Activated naive CD8-positive, alpha-beta T cell treated with anti-CD3 and anti-CD28 coated beads for 36 hours (primary cell): ENCODE results near the gene TRAK2. TPM values are rescaled to one million over a fixed set of nuclear protein-coding genes. Genes with fewer than 3 reads are reported as not detected.

Experiments used
- DNase-seq: peaks from one replicate; pipeline ENCODE4 v3.0.0; 2021
- H3K27ac Mint-ChIP-seq: one replicate; pipeline ENCODE4 v1.8.0; 2022; ENCODE audit warnings: mild to moderate bottlenecking, moderate library complexity, mixed read lengths
- H3K27me3 Mint-ChIP-seq: one replicate; pipeline ENCODE4 v1.8.0; 2022; ENCODE audit warnings: mild to moderate bottlenecking, mixed read lengths
- H3K36me3 Mint-ChIP-seq: one replicate; pipeline ENCODE4 v1.8.0; 2021; ENCODE audit warnings: mild to moderate bottlenecking, mixed read lengths
- H3K4me1 Mint-ChIP-seq: one replicate; pipeline ENCODE4 v1.8.0; 2021; ENCODE audit warnings: mixed read lengths
- H3K4me3 Mint-ChIP-seq: one replicate; pipeline ENCODE4 v1.8.0; 2022; ENCODE audit warnings: mild to moderate bottlenecking, moderate library complexity, mixed read lengths
- H3K9me3 Mint-ChIP-seq: one replicate; pipeline ENCODE4 v1.8.0; 2022; ENCODE audit warnings: mixed read lengths
- total RNA-seq, 2 experiments: library from RNA; stranded (reverse); gene quantifications; one replicate each; pipeline ENCODE4 v1.2.3, GENCODE V29; 2021

TRAK2 gene
- total RNA-seq, 2 experiments from 2014 or later, result 21.2 to 24.6 TPM

DNA sequence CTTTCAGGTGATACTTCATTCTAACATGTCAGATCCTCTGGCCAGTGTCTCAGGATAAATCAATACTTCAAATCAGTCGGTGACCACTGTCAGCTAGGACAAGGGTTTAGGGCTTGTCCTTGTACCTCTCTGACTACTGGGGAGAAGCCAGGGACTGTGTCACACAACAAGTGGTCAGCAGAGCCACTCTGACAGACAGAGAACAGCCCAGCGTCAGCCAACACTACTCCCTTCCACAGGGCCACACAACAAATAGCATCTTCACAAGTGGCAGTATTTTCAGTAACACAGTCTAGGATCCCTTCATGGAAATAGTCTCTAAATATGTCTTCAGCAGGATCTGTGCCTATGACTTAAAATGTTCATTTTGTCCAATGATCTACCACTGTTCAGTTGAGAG lies 108.3 kb downstream of the TRAK2 start:
- peaks cover 27% of the 10 kb centered on the region for H3K36me3 Mint-ChIP-seq

DNA sequence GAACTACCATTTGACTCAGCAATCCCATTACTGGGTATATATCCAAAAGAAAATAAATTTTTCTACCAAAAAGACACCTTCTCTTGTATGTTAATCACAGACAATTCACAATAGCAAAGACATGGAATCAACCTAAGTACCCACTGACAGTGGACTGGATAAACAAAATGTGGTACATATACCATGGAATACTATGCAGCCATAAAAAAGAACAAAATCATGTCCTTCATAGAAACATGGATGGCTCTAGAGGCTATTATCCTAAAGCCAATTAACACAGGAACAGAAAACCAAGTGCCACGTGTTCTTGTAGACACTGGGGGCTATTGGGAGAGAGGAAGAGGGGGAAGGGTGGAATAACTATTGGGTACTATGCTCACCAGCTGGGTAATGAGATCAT lies 121.8 kb downstream of the TRAK2 start:
- no peaks in the 10 kb centered on the region for H3K27me3 Mint-ChIP-seq
- H3K4me3 Mint-ChIP-seq, result no peak overlapping the region
- H3K9me3 Mint-ChIP-seq, result peaks cover 20% of the 10 kb centered on the region
- peaks cover 20% of the 10 kb centered on the region for H3K36me3 Mint-ChIP-seq
- no peak for DNase-seq
- no peaks in the 10 kb centered on the region for H3K4me1 Mint-ChIP-seq
- no peak overlapping the region for H3K27ac Mint-ChIP-seq

More for the DNA sequence above, 108.3 kb downstream of the TRAK2 start:
- H3K4me1 Mint-ChIP-seq, result no peaks in the 10 kb centered on the region
- H3K27ac Mint-ChIP-seq, result no peak overlapping the region
- DNase-seq, result no peak
- no peaks in the 10 kb centered on the region for H3K27me3 Mint-ChIP-seq
- H3K9me3 Mint-ChIP-seq, result peaks cover 1% of the 10 kb centered on the region
- no peak overlapping the region for H3K4me3 Mint-ChIP-seq

DNA sequence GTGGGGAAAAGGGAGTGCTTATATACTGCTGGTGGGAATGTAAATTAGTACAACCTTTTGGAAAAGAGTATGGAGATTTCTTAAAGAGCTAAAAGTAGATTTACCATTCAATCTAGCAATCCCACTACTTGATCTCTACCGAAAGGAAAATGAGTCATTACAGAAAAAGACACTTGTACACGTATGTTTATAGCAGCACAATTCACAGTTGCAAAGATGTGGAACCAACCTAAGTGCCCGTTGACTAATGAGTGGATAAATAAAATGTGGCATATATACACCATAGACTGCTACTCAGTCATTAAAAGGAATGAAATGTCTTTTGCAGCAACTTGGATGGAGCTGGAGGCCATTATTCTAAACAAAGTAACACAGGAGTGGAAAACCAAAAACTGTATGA lies 123.6 kb downstream of the TRAK2 start:
- no peak for DNase-seq
- Mint-ChIP-seq H3K27ac (no peak overlapping the region), H3K27me3 (no peaks in the 10 kb centered on the region), H3K9me3 (peaks cover 26% of the 10 kb centered on the region), H3K36me3 (peaks cover 30% of the 10 kb centered on the region), H3K4me3 (no peak overlapping the region), H3K4me1 (no peaks in the 10 kb centered on the region)

Other genes with a start within 250 kb of the TRAK2 start
- gene CASP8, start 190.9 kb downstream of the TRAK2 start, total RNA-seq, result 10 to 100 TPM; 36.2 to 37.9 TPM
- gene FLACC1, start 94.1 kb downstream of the TRAK2 start, total RNA-seq, result 1 to 10 TPM in 1 of 2 experiments, under 1 TPM in 1; 0.98 to 1.3 TPM
- gene STRADB, start 282 bp upstream of the TRAK2 start, total RNA-seq, result 10 to 100 TPM; 22.4 to 23.2 TPM
- gene TMEM237, start 192.0 kb upstream of the TRAK2 start, total RNA-seq, result 10 to 100 TPM; 18.5 to 20.4 TPM
- not detected for gene MPP4, start 247.2 kb upstream of the TRAK2 start, total RNA-seq